ENCODE results near the gene BMPR1B.
"Not testable (repeated sequence)": the region's sequence is repeated elsewhere in the genome, so short reads cannot be mapped to it uniquely, and the experiment has no call there.

Gene BMPR1B

DNA sequence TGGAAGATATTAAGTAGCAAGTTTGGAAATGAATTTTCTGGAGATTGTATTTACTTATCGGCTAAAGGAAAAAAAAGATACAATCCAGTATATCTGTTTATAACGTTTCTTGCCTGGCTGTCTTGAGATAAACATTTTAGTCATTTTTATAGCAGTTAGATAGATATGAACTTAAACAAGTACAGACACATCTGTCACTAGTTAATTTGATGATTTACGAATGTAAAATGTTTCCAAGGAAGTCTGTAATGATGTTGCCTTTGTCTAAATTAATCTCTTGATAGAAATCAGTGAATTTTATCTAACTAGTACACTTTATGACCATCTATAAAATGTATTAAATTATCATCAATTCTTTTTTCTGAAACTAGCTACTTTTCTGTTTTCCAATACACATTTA lies 5.7 kb downstream of the BMPR1B start:
- DNase-seq, result no peak

DNA sequence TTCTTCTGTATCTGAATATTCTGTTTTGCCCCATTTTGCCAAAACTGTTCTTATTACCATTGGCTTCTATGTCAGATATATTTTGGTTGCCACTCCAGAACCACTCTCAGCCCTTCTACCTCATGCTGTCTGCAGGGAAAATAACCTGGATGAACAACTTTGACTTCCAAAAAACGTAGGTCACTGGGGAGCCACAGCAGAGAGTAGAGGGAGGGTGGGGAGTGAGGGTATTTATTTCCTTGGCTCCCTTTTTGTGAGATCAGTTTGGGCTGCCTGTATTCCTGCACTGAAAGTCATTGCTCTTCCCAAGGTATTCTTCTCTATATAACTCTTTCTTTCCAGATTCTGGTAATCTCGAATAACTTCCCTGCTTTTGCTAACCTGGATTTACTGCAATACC lies 6.3 kb downstream of the BMPR1B start:
- DNase-seq, result no peak

DNA sequence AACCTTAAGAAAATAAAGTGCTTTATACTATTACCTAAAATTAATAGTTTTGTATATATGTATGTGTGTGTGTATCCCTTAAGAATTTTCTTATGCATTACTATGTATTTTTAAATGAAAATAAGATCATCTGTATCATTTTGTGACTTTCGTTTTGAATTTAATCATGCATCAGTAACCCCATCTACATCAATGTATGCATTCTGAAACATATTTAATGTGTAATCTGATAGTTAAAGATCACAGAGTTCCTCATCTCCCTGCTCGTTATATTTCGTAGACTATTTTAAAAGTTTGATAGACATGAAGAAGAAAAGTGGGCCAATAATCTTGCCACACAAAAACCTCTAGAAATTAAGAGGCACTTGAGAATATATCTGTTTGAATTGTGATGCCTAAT lies 7.4 kb downstream of the BMPR1B start:
- no peak for DNase-seq

DNA sequence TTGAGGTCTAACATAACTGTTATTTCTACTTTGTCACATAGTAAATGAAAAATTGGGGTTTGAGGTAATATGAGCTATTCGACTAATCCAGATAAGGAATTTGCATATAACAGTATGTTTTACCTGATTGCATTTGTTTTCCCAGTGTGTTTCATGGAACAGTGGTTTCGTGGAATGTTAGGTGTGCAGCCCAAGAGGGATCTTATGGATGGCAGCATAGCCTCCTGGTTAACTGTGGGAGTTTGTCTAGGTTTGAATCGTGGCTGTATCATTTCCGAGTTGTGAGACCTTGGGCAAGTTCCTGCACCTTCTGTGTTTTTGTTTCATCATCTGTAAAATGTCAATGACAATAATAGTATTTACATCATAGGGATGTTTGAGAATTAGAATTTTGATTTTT lies 7.9 kb downstream of the BMPR1B start:
- no peak for DNase-seq

DNA sequence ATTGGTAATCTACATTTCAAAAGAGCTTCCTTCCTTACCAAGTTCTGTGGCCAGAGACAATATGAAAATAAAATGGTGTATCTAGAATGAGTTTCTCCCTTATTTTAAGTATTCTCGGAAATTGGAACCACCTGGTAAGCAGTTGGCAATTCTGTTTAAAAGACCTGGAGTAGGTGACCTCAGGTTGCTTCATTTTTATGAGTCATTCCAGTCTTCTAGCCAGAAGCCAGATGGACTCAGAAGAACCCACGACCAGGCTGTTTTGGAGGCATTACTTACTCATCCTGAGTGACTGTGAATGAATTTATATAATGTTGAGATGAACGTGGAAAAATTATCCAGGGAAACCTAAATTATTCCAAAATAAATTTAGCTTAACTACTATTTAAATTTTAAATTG lies 9.1 kb downstream of the BMPR1B start:
- no peak for DNase-seq

DNA sequence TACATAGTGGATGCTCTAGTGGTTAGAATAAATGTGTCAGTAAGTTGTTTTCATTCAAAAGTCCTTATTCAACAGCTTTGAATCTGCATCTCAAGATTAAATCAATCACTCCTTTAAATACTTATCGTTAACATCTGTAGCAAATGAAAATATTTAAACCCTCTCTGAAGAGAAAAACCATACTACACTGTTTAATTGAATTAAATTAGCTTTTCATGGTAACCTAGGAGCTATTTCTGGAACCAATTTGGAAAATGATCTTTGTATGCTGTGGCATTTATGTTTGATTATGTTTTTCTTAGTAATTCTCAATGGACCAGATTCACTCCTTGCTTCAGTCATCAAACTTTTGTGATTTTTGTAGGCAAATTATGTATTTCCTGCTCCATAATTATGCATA lies 9.7 kb downstream of the BMPR1B start:
- no peak for DNase-seq

DNA sequence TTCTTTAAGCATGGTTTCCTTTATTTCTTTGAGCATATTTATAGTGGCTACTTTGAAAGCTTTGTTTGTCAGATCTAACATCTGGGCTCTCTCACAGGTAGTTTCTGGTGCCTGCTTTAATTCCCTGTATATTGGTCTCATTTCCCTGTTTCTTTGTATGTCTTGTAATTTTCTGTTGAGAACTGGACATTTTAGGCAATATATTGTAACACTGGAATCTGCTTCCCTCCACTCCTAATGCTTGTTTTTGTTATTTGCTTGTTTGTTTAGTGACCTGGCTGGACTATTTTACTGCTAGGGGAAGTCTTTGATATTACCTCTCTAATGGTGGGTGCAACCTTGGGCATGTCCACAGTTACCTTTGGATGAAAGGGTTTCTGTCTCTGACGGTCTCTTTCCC lies 25.0 kb downstream of the BMPR1B start:
- DNase-seq, result no peak

DNA sequence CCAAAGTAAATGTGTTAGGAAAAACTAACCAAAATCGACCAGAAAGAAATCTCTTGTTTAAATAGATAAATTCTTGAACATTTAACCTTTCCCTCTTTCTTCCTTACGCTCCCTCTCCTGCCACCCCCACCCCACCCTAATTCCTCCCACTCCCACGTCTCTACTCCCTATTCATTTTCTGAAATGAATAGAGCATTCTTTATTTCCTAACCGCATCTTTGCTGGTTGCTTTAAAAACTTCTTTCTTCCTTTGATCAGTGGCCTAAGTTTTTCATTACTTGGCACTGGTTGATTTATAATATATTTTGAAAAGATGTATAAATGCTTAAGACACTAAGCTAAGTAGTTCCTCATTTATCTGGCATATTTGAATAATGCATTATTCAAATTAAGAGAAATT lies 33.9 kb downstream of the BMPR1B start:
- no peak for DNase-seq

DNA sequence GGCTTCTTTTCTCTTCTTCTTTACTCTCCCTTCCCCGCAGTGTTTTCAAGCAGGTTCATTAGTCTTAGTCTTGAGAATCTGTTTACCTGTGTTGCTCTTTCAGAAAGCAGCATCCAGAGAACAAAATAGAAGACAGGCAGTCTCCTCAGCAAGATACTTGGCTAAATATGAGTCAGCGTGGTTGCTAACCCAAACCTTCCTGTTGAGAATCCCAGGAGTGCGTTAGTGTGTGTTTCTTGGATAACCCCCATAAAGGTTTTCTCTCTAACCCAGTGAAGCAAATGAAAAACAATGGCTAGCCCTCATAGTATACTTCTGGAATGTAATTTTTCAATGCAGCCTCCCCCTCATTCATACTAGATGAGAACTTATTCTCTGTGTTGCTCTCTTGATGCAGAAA lies 41.1 kb downstream of the BMPR1B start:
- no peak for DNase-seq

DNA sequence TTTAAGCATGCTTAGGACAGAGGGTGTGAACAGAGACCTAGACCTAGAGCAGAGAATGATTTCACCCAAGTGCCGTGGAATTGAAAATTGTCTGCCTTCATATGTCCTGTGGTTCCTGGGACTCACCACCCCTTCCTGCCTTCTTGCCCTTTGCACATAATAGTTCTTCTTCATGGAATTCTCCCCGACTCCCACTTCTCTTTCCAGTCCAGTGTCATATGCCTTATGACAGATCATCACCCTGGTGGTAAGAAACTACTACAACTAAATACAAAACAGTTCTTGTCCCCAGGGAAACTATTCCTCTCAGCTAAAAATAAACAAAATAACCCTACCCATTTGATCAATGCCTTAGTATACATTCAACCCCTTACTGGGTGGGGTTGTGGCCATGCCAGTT lies 43.3 kb downstream of the BMPR1B start:
- no peak for DNase-seq

DNA sequence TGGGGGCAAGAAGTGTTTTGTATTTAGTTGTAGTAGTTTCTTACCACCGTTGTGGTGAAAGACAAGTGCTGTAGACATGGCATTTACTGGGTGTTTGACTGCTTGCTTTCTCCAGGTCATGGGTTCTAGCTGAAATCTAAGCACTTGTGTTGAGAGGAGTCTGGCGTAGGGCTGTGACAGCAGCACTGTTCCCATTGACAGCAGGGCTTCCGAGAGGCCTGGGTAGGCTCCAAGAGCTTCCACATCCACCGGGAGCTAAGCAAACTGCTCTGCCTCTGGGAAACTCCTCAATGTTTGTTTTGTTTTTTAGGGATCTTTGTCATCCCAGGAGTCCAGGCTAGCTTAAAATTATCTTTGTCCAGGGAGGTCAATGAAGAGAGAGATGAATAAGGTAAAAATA lies 44.3 kb downstream of the BMPR1B start:
- DNase-seq, result no peak

DNA sequence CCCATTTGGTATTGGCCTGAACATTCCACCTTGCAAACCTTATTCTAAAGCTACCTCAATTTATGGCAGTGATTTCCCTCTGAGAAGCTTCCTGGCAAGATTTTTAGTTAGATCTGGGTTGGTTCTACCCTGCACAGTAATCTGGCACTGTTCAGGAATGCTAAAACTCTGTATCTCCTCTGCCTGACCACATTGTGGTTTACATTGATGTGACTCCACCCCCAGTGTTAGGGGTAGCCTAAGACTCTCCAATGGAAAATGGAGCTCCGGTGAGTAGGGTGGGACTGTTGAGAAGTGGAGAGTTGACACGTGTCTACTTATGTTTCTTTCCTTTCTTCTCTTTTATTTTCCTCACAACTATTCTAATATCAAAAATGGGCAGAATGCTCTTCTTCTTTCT lies 45.4 kb downstream of the BMPR1B start:
- no peak for DNase-seq

DNA sequence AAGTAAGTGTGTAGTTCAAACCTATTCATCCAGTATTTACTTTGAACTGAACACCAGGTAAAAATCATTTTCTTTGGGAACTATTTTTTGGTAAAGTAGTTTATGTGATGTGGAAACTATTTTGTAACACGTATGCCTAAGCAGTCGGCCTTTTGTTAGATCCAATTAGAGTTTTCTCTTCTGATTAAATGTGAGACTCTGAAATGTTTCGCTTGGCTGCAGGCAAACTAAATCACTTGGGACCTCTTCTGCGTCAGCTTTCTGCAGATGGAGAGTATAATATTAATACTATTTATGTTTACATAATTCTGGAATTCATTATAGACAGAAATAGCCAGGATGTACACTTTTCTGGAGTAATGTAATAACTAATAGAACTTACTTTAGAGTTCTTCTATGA lies 46.9 kb downstream of the BMPR1B start:
- DNase-seq, result no peak

DNA sequence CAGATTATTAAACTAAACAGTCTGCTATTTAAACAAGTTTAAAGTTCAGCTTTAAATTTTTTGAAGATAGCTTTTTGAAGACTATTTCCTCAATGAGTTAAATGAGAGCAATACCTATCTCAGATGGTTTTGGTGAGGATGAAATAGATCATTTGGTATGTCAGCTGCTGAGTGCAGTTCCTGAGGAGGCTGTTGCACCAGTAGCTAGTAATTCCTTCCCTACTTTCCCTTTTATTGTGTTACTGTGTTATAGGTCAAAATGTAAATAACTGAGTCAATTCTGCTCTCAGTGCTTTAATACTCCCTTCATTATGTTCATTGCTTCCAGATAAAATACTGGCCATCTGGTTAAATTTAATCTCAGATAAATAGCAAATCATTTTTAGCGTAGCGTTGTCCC lies 48.6 kb downstream of the BMPR1B start:
- no peak for DNase-seq

DNA sequence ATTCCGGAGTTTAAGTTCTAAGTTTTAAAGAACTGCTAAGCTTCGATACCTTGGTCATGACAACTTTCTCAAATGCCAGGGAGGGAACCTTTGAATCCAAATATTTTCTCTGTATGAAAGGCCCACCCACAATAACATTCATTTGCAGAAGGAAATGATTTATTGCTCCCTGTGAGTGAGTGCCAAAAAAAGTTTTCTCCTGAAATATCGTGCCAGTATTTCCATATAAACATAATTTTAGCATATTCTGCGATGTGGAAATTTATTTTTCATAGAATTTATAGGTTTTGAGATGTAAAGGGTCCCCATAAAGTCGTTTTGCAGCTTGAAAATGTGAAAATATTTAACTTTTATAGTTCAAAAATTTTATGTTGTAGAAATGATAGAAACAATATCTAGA lies 53.9 kb downstream of the BMPR1B start:
- DNase-seq, result no peak

DNA sequence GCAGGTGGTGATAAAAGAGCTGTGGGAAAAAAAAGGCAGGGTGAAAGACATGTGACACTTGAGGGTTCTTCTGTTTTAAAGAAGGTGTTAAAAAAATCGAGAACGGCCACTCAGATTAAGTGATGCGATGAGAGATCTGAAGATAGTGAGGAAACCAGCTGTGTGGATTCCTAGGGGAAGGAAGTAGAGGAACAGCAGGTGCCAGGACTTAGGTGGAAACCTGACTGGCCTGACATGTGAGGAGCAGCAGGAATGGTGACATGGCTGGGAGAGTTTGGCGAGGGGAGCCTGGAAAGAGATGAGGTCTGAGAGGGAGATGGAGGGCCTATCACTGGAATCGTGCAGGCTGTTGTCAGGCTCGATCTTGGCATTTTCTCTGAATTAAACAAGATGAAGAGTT lies 55.5 kb downstream of the BMPR1B start:
- DNase-seq, result no peak

DNA sequence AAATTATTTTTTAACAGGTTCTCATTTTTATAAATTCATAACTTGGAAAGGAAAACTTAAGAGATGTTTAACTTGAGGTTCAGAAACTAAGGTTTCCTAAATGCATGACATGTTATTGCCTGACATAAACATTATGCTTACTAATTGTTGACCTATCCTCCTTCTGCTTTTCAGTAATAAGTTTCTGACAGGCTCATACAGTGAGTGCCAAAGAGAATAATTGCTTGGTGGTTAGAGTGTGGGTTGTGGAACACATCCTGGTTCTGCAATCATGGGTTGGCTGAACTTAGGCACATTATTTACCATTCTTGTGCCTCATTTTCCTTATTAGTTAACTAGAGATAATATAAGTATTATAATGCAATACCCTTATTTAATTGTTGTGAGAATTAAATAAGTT lies 56.5 kb downstream of the BMPR1B start:
- no peak for DNase-seq

DNA sequence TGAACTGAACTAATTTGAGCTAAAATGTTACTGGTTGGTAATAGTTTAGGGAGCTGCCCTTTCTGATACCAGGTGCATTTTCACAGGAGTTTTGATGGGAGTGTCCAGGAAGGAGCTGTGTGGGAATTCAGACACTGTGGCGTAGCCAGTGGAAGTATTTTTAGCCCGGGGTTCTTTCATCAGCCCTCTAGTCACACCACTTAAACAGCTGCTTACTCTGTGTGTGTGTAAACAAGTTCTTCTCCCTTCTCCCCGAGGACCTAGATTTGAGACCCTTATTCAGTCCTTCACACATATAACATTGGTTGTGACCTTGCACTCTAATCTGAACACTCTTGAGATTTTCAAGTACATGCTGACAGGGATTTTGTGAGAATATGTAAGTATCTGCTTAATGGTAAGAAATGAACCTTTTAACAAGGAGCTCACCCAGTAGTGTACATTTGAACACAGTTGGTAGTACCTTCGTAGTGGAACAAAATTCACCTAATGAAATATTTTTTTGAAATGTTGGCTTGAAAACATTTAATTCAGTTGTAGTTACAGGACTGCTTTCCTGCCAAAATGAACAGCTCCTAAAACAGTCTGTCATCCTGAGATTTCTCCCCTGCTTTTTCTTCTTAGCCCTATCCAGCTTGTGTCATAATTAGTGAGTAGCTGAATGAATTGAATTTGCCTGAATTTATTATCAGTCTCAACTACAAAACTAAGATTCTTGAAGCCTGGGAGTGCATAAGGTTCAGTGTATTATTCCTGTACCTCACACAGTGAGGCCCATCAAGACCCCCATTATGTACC lies 61.8 kb downstream of the BMPR1B start:
- no peak for DNase-seq

DNA sequence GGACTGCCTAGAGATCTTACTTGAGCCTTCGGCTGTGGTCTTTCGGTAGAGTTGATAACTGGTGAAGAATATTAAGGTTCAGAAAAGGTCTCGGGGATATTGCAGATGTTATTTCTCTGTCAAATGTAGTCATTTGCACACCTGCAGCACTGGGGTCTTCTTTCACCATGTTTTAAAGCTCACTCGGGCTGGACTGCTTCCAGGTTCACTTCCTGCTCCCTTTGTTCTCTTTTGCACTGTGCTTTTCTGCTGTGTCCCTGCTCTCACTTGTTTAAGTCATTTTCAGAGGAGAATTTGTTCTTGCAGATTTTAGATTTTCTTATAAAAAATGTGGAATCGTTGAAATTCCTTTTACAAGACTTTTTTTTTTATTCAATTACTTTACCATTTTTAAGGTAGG lies 68.5 kb downstream of the BMPR1B start:
- no peak for DNase-seq

DNA sequence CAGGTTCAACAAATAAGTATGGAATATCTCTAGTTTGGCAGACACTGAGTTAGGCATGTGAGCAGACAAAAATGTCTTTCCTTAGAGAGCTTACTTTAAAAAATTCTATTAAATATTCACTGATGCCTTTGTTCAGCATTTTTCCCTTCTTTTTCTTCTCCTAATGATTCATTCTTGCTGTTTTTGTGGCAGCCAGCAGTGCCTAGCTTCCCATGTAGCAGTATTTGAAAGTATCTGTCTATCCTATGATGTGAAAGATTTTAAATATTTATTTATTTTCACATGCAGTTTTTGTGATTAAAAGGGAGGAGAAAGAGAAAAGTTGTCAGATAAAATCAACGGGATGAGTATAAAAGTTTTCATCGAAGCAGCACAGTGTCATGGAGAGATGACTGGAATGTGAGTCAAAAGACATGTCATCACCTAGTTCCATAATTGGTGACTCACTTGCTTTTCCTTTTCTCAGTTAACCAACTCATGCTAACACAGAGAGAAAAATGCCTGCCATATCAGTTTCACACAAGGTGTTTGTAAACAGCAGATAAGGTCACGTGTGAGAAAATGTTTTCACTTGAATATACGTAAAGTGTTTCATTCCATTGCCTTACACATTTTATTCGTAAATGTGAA lies 69.8 kb downstream of the BMPR1B start:
- DNase-seq, result no peak

DNA sequence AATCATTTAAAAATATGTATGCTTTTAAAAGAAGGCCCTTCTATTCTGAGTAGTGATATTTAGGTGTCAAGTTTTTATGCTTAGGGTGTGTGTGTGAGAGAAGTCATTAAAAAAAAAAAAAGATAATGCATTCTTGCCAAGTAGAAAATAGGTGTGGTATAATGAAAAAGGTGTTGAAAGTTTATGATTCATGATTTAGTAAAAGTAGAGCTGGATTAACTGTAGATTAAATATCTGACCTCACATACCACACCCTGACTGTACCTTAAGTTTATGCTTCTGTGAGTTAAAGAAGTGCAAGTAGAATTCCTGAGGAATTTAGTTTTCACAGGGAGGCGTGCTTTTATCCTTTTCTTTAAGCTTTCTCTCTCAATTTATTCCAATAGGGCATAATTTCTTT lies 71.1 kb downstream of the BMPR1B start:
- DNase-seq, result no peak

DNA sequence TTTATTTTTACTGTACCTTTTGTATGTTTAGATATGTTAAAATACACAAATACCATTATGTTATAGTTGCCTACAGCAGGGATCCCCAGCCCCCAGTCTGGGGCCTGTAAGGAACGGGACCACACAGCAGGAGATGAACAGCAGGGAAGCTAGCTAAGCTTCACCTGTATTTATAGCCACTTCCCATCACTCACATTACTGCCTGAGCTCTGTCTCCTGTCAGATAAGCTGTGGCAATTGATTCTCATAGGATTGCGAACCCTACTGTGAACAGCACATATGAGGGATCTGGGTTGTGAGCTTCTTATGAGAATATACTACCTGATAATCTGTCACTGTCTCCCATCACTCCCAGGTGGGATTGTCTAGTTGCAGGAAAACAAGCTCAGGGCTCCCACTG lies 73.9 kb downstream of the BMPR1B start:
- no peak for DNase-seq

DNA sequence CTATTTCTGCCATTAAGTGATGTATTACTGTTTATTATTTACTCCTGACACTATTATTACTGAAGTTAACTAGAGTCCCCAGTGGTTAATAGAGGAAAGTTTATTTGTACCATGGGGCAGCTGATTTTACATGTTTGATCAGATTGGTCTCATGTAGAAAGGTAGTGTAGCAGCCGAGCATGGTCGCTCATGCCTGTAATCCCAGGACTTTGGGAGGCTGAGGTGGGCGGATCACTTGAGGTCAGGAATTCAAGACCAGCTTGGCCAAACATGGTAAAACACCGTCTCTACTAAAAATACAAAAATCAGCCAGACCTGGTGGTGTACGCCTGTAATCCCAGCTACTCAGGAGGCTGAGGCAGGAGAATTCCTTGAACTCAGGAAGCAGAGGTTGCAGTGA lies 74.6 kb downstream of the BMPR1B start:
- not testable (repeated sequence) for DNase-seq

DNA sequence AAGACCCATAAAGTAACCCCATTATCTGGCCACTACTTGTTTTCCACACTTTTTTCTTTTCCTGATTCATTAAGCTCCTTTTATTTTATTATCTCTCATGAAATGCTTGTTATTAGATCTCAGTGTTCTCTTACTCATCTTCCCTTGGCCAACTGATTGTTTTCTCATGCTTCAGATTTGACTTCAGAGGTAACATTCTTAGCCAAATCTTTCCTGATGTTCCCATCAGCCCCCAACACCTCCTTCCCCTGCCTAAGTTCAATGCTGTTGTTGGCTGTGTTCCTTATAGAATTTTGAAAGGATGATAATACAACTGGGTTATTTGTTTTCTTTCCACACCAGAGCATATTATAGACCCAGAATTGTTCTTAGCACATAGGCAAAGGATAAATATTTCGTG lies 75.6 kb downstream of the BMPR1B start:
- DNase-seq, result no peak

DNA sequence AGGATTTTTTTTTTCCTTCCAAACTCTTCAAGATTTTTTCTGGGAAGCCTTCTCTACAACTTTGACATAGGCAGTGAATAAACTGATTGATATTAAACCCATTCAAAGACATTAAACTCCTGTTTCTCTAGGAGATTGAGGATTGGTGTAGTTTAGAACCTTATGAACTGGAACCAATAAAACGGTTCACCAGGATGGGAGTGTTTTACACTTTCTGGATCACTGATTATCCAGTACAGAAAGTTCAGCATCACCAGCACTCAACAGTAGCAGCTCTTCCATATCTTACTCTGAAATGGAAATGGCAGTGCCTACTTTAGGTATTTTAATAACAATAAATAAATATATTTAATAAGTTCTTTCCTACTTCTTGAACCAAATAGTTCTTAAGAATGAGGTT lies 76.7 kb downstream of the BMPR1B start:
- DNase-seq, result no peak
